Measurements from ENCODE around the gene CACNA1S.

The CACNA1S gene

GRCh38 chr1:201034671-201035070 is 77.6 kb downstream of the CACNA1S start:
- no peak for DNase-seq (ENCODE audit: low read depth in 2 of 2, low spot score in 1 of 2)

- DNase-seq (ENCODE audit: low read depth in 2 of 2, low spot score in 1 of 2) = no peak
Measured at GRCh38 chr1:201032408-201032807, 79.8 kb downstream of the CACNA1S start.

- DNase-seq (ENCODE audit: low read depth in 2 of 2, low spot score in 1 of 2) = no peak
Measured at GRCh38 chr1:201028461-201028889, 83.8 kb downstream of the CACNA1S start.

GRCh38 chr1:201026836-201027235 is 85.4 kb downstream of the CACNA1S start:
- DNase-seq (ENCODE audit: low read depth in 2 of 2, low spot score in 1 of 2) = no peak

- DNase-seq (ENCODE audit: low read depth in 2 of 2, low spot score in 1 of 2) = no peak
Measured at GRCh38 chr1:201026234-201026633, 86.0 kb downstream of the CACNA1S start.

- no peak for DNase-seq (ENCODE audit: low read depth in 2 of 2, low spot score in 1 of 2)
Measured at GRCh38 chr1:201025571-201026002, 86.6 kb downstream of the CACNA1S start.

GRCh38 chr1:201024625-201024998 is 87.6 kb downstream of the CACNA1S start:
- DNase-seq (ENCODE audit: low read depth in 2 of 2, low spot score in 1 of 2) = no peak

- no peak for DNase-seq (ENCODE audit: low read depth in 2 of 2, low spot score in 1 of 2)
Measured at GRCh38 chr1:201023920-201024624, 88.2 kb downstream of the CACNA1S start.

- peak; percentile 72 to 86 for DNase-seq (ENCODE audit: low read depth in 2 of 2, low spot score in 1 of 2)
Measured at GRCh38 chr1:201023517-201023902, 88.7 kb downstream of the CACNA1S start, which contains the start of gene KIF21B. TSS of gene KIF21B (minus strand) at chr1:201023714. CDS start at chr1:201023383, 331 bp downstream.

GRCh38 chr1:201022820-201023516 is 89.3 kb downstream of the CACNA1S start:
- DNase-seq (ENCODE audit: low read depth in 2 of 2, low spot score in 1 of 2) = no peak

- DNase-seq (ENCODE audit: low read depth in 2 of 2, low spot score in 1 of 2) = no peak
Measured at GRCh38 chr1:201022493-201022819, 89.8 kb downstream of the CACNA1S start.

GRCh38 chr1:201021630-201022492 is 90.4 kb downstream of the CACNA1S start:
- DNase-seq (ENCODE audit: low read depth in 2 of 2, low spot score in 1 of 2) = no peak

- no peak for DNase-seq (ENCODE audit: low read depth in 2 of 2, low spot score in 1 of 2)
Measured at GRCh38 chr1:201020721-201021629, 91.3 kb downstream of the CACNA1S start.

- DNase-seq (ENCODE audit: low read depth in 2 of 2, low spot score in 1 of 2) = no peak
Measured at GRCh38 chr1:201020040-201020591, 92.1 kb downstream of the CACNA1S start.

- DNase-seq (ENCODE audit: low read depth in 2 of 2, low spot score in 1 of 2) = peak; percentile 72 to 83
Measured at GRCh38 chr1:201019321-201019977, 92.8 kb downstream of the CACNA1S start.

GRCh38 chr1:201017828-201018163 is 94.4 kb downstream of the CACNA1S start:
- DNase-seq (ENCODE audit: low read depth in 2 of 2, low spot score in 1 of 2) = no peak

GRCh38 chr1:201016943-201017827 is 95.0 kb downstream of the CACNA1S start:
- no peak for DNase-seq (ENCODE audit: low read depth in 2 of 2, low spot score in 1 of 2)

- no peak for DNase-seq (ENCODE audit: low read depth in 2 of 2, low spot score in 1 of 2)
Measured at GRCh38 chr1:201016211-201016651, 96.0 kb downstream of the CACNA1S start.

- no peak for DNase-seq (ENCODE audit: low read depth in 2 of 2, low spot score in 1 of 2)
Measured at GRCh38 chr1:201015551-201016091, 96.6 kb downstream of the CACNA1S start.
